Activated CD8-positive, alpha-beta memory T cell treated with anti-CD3 and anti-CD28 coated beads, Interleukin-2, amount 50 U/mL, for 24 hours (primary cell): ENCODE measurements around the gene CNN2.
A peak's percentile ranks its signal among the peaks of the same experiment; 100 is the strongest.

Source experiments
- DNase-seq: peaks from one replicate; pipeline ENCODE4 v3.0.0-alpha.2; 2020; ENCODE audit errors: extremely low read depth

The CNN2 gene

DNA sequence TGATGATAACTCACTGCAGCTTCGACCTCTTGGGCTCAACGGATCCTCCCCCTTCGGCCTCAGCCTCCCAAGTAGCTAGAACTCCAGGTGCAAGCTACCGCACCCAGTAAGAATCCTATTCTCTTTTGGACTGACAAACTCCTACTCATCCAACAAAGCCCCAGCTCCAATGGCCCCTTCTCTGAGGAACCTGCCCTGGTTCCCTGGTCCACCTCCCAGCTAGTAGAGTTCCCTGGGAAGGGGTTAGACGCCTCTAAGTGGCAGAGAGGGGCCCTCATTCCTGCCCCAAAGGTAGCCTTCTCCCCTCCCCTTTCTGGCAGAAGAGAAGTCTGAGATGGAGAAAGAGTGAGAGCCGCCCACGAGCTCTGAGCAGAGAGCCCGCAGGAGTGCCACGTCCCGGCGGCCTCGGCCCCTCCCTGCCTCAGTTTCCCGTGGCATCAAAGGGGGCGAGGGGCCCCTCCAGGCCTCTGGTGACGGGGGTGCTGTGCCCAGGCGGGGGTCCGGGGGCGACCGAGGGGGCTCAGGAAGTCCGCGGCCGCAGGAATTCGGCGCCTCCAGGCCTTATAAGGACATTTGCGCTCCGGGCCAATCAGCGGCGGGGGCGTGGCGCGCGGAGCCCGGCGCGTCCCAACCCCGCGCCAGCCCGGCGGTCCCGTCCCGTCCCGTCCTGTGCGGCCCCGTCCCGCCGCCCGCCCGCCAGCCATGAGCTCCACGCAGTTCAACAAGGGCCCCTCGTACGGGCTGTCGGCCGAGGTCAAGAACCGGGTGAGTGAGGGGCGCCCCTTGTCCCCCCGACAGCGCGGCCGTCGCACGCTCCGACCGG lies at the start of gene CNN2:
CNN2 (plus strand) TSS at position 649 of the 823 bp plus-strand sequence; CDS start at position 703, 54 bp downstream.
- no peak for DNase-seq

DNA sequence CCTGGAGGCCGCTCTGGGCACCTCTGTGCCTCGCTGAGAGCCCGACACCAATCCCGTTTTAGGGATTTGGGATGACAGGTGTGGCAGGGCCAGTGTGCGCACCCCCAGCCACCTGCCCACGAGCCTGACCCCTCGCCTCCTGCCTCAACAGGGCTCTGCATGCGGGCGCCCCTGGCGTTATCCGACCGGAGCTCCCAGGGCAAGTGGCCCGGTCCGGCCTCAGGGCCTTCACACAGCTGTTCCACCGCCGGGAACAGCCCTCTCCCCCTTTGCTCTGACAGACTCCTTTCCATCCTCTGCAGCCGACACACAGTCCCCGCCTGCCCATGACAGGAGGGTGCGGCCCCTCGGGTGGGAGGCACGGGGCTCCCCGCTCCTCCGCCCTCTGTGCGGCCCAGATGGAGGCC lies 49.3 kb upstream of the CNN2 start:
- no peak for DNase-seq

DNA sequence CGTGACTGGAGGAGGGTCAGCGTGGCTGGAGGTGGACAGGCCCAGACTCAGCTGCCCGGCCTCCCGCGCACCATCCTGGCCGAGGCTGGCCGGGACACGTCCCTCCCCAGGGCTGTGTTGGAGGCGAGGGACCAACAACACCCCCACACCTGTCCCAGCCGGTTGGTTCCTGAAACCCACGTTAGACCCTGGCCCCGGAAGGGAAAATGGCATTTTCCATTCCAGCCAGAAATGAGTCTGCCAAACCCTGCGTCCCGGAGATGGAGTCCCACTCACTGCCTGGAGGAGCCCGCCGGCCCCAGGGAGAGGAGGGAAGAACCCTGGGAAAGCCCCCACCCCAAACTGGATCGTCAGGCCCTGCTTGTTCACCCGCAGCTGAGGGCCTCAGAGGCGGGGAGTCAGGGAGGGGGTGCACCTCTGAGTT lies 47.1 kb upstream of the CNN2 start:
- no peak for DNase-seq

DNA sequence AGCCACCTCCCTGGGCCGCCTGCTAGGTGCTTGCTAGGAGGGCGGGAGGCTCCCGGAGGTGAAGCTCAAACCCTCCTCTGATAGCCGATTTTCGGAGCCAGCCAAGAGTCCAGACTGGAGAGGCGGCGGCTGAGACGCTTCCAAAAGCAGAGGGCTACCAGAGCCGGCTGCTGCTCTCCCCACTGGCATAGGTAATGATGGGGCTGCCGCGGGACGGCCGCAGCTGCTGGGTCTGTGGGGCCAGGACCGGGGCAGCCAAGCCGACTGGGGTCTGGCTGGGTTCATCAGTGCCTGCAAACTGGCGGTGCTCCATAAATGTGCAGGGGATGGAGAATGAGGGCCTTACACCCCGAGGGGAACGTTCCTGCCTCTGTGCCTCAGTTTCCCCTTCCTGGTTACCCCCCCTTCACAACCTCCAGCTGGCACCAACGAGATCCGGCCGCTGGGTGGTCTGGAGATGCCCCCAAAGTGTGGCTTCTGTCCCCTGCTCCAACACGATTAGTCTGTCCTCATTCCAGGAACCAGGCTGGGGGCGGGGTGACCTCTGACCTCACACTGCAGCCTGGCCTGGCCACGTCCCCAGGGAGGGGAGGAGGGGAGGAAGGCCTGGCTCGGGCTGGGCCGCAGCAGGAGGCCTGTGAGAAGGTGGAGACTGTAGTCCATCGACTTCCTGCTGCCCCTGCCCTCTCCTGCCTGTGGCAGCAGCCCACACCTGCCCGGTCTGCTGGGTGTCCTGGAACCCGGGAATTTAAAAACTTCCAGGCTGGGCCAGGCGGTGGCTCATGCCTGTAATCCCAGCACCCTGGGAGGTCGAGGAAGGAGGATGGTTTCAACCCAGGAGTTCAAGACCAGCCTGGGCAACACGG lies 46.0 kb upstream of the CNN2 start:
- no peak for DNase-seq

DNA sequence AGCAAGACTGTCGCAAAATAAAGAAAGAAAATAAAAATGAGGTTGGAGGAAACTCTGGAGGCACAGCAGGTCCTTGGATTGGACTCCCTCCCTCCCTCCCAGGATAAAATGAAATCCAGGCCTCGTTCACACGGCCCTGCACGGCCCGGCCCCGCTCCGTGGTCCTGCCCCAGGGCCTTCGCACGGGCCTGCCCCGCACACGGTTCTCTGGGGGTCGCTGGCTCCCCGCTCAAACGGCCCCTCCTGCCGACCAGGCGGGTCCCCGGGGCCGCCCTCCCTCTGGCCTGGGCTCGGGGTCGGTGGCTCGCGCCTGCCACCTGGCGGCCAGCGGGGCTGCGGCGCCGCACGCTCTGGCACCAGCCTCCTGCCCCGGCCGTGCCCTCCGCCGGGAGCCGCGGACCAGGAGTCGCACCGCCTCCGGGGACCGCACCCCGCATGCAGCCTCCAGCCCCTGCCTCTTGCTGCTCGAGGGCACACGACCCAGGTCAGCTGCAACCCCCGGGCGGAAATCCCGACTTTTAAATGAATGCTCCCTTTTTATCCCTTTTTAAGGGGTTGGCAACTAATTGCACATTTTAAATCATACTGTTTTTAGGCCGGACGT lies 43.7 kb upstream of the CNN2 start:
- DNase-seq: no peak

DNA sequence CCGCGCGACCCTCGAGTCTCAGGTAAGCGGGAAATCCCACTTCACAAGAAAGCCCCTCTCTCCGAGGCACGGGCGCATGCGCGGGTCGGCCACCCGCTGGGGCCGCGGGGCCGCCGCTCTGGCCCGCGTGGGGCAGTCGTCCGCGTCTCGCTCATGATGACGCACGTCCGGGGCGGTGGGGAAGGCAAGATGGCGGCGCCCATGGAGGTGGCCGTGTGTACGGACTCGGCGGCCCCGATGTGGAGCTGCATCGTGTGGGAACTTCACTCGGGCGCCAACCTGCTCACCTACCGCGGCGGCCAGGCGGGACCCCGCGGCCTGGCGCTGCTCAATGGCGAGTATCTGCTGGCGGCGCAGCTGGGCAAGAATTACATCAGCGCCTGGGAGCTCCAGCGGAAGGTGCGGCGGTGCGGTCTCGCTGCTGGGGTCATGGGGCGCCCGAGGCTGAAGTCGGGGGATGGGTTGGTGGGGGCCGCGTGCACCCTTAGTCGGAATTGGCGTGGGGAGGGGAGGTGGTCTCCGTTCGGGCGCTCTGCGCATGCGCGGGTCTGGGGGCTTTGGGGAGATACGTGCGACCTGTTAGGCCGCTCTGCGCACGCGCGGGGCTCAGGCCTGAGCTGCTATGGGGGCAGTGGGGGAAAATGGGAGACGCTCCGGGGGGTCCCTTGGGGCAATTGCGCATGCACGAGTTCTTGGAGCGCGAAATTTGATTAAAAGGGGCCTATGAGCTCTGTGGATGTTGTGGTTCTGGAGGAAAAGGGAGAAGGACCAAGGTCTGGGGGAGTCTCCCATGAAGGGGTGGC lies 42.0 kb upstream of the CNN2 start, which contains the start of gene WDR18:
WDR18 (plus strand) TSS at position 181 of the 803 bp plus-strand sequence; CDS start at position 190, 9 bp downstream.
- DNase-seq: peak; percentile 81

DNA sequence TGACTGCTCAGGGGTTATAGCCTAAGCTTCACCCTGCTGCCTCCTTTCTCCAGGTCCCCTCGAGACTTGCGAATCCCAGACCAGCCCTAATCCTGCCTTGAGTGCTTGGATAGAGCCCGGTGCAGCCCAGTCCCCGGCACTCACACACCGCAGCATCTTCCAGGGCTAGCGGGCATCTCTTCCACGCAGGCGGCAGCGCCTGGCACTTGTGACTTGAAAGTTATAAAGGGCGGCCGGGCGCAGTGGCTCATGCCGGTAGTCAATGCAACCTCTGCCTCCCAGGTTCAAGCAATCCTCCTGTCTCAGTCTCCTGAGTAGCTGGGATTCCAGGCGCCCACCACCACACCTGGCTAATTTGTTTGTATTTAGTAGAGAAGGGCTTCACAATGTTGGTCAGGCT lies 40.3 kb upstream of the CNN2 start:
- no peak for DNase-seq

DNA sequence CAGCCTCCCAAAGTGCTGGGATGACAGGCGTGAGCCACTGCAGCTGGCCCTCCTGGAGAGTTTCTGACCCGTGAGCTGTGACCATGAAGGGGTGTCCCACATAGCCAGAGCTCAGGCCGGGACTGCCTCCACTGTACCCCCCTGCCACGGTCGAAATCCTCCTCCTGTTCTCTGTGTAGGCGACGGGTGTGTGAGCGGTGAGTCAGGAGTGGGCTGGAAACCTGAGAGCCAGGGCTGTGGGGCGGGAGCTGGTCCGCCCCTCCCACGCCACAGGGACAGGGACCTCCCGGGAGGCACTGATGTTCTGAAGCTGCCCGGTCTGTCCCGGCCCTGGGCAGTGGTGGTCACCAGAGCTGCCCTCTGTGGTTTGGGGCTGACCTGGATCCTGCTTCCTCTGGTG lies 38.3 kb upstream of the CNN2 start:
- no peak for DNase-seq

DNA sequence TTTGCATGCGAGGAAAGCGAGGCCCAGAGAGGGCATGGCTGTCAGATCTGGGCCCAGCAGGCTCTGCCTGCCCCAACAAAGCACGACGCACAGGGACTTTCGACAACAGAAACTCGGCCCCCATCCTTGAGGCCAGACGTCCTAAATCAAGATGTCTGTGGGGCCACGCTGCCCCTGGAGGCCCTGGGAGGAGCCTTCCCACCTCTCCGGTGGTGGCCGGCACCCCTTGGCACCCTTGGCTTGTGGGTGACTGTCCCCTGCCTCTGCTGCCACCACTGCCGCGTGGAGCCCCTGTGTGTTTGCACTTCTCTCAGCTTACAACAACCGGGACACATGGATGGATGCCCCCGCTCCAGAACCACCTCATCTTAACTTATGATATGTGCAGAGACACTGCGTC lies 37.9 kb upstream of the CNN2 start:
- DNase-seq: no peak

DNA sequence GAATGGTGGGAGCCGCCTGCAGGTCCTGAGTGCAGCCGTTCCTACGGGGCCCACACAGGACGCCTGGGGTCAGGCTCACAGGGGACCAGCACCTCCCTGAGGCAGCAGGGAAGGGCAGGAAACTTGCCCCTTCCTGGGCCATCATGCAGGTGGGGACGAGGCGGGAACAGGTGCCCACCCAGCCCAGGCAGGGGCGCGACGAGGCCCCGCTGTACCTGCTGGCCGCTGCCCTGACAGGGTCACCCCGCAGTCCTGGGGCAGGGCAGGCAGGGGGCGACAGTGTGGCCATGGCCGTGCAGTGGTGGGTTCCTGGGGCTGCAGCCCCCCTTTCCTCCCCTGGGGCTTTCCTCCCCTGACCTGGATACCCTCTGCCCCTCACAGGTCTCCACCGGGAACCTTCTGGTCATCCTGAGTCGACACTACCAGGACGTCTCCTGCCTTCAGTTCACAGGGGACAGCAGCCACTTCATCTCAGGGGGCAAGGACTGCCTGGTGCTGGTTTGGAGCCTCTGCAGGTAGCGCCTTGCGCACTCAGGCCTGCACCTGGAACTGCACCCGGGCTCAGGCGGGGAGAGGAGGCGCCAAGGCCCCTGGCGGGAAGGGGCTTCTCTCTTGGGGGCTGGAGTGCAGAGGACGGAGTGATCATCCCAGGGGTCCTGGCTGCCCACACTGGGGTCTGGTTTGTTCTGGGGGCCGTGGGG lies 36.9 kb upstream of the CNN2 start:
- no peak for DNase-seq

DNA sequence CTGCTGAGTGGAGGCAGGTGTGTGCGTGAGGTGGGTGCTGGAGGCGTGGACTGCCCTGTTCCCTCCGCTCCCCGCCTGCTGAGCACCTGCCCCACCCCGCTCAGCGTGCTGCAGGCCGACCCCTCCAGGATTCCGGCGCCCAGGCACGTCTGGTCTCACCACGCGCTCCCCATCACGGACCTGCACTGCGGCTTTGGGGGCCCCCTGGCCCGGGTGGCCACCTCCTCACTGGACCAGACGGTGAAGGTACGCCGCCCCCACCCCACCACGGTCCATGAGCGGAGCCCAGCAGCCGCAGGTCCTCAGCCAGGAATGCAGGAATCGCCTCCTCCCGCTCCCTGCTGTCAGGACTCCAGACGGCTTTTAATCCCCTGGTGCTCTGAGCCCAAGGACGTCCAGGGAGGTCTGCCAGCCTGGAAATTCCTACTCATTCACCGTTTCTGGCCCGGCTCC lies 36.3 kb upstream of the CNN2 start:
- no peak for DNase-seq

DNA sequence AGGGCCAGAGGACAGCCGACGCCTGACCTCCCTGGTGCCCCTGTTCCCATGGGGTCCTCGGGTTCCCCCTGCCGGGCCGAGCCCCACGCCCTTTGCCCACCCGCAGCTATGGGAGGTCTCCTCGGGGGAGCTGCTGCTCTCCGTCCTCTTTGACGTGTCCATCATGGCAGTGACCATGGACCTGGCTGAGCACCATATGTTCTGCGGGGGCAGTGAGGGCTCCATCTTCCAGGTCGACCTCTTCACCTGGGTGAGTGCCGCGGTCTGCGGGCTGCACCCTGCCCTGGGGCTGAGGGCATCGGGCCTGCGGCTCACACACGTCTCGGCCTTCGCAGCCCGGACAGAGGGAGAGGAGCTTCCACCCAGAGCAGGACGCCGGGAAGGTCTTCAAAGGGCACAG lies 35.7 kb upstream of the CNN2 start:
- no peak for DNase-seq

DNA sequence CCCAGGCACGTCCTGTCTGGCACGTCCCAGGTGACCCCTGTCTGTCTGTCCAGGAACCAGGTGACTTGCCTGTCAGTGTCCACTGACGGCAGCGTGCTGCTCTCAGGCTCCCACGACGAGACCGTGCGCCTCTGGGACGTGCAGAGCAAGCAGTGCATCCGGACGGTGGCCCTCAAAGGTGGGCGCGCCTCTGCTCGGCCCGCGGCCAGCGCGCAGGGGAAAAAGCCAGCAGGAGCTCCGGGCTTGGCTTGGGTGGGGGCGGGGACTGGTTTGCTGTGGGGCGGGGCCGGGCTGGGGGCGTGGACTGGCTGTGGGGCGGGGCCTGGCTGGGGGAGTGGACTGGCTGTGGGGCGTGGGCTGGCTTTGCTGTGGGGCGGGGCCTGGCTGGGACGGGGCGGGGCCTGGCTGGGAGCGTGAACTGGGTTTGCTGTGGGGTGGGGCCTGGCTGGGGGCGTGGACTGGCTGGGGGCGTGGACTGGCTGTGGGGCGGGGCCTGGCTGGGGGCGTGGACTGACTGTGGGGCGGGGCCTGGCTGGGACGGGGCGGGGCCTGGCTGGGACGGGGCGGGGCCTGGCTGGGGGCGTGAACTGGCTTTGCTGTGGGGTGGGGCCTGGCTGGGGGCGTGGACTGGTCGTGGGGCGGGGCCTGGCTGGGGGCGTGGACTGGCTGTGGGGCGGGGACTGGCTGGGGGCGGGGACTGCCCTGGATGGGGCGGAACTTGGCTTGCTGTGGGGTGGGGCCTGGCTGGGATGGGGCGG lies 35.1 kb upstream of the CNN2 start:
- peak; percentile 24 for DNase-seq

DNA sequence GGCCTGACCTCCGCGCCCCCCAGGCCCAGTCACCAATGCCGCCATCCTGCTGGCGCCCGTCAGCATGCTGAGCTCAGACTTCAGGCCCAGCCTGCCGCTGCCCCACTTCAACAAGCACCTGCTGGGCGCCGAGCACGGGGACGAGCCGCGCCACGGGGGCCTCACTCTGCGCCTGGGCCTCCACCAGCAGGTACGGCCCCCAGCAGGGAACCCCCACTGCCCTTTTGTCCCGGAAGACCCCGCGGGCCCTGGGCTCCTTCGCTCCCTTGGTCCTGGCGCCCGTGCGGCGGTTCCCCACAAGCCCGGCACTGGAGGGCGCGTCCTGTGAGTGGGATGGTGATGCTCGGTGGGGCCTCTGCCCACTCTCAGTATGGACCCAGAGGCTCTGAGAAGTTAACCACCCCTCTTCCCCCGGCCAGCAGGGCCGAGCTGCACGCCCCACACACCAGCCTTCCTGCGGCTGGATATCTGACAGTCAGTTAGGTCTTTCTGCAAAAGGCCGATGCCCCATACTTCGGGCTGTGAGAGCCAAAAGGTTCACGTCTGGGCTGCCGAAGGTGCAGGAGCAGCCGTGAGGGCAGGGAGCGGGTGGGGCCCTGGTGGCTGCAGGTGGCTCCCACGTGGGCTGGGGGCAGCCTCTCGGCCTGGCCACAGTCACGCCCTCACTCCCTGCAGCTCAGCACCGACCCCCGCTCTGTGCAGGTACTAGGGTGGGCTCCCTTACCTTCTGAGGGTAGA lies 34.3 kb upstream of the CNN2 start:
- DNase-seq: no peak

DNA sequence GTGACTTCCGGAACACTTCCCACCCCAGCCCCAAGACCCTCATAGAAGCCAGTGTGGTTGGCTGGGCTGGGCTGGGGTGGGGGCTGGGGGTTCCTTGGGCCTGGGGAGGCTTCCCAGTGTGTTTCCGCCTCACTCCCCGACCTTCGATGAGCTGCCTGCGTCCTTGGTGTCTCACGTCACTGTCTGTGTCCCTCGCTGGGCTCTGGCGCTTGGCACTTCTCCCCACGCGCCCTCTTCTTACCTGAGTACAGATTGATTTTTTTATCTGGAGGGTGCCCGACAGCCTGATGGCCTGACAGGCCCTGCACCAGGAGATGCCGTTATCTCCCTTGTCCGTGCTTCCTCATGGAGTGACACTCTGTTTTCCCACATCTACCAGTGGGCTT lies 33.7 kb upstream of the CNN2 start:
- no peak for DNase-seq

DNA sequence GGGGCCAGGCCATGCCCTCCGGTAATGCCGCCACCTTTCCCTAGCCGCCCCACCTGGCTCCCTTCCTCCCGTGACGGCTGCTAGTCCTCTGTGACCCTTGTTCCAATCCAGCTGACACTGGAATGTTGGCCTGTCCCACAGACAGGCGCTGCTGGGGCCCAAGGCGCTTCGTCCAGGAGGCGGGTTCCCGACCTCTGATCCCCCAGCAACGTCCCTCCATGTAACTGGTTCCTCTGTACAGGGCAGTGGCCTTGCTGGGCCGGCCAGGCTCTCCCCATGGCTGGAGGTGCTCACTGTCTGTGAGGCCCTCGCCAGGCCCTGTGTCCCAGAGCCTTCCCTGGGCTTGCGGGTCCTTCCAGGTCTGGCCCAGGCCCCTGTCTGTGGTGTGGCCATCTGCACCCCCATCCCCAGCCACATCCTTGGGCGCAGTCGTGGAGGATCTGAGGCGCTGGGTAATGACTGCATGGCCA lies 33.0 kb upstream of the CNN2 start:
- no peak for DNase-seq

DNA sequence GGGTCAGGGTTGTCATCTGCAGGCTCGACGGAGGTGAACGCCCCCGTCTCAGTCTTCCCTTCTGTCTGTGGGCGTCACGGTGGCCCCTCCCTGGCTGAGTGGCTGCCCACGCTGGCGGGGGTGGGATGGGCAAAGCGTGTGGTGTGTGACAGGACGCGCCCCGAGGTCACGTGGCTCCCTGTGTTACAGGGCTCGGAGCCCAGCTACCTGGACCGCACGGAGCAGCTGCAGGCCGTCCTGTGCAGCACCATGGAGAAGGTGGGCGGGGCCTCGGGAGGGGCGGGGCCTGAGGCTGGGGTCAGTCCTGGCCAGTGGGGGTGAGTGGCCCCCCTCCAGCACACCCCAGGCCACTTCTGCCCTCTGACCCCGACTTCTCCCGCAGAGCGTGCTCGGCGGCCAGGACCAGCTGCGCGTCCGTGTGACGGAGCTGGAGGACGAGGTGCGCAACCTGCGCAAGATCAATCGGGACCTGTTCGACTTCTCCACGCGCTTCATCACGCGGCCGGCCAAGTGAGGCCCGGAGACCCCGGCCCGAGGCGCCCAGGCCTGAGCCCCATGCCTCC lies 32.5 kb upstream of the CNN2 start:
- no peak for DNase-seq

DNA sequence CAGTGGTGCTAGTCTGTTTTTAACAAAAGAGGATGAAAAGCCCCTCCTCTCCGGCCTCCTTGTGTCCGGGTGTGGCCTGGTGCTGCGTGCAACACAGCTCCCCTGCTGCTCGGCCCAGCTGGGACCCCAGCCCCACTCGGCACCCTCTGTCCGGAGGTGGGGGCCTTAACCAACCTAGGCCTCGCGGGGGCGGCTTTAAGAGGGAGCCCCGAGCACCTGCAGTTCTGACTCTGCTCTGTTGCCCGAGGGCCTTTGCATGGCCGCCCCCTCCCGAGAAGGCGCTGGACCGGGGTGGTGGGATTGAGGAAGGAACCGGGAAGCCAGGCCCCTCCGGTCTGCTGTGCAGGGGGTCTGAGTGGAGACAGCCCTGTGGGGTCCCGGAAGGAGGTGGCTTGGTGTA lies 31.9 kb upstream of the CNN2 start:
- no peak for DNase-seq
